Measurements from ENCODE around the gene KCNC2. TPM values are rescaled to one million over a fixed set of nuclear protein-coding genes. Genes with fewer than 3 reads are reported as not detected.

The KCNC2 gene
- polyA plus RNA-seq, 3 donors, result not detected

GRCh38 chr12:75184516-75184915, 25.1 kb downstream of the KCNC2 start:
- Mint-ChIP-seq H3K36me3 (no peaks in the 10 kb centered on the region), H3K4me3 (no peak overlapping the region), H3K27me3 (ENCODE audit: low read depth in 3 of 3) (peaks cover 0 to 2% (median 0%) of the 10 kb centered on the region in 3 donors), H3K27ac (no peak overlapping the region), H3K4me1 (no peaks in the 10 kb centered on the region), H3K9me3 (peaks cover 0 to 2% (median 0%) of the 10 kb centered on the region in 7 donors)
- H3K27ac ChIP-seq (ENCODE audit: low read depth in 1 of 2, low read length in 2 of 2), result no peak overlapping the region
- no peak overlapping the region for H3K4me3 ChIP-seq (replicated peaks in 1 of 3; ENCODE audit: low read depth in 2 of 3, low read length in 3 of 3)
- TF ChIP-seq CTCF (IDR thresholded peaks at IDR 0.05), result no peak
- no peaks in the 10 kb centered on the region for H3K9me3 ChIP-seq (replicated peaks in 1 of 2; ENCODE audit: control insufficient read depth in 1 of 2, insufficient read depth in 1 of 2, low read length in 2 of 2)
- no peaks in the 10 kb centered on the region for H3K4me1 ChIP-seq (ENCODE audit: control insufficient read depth in 1 of 2, insufficient read depth in 2 of 2, low read length in 2 of 2)
- no peak overlapping the region for H3K9ac ChIP-seq (ENCODE audit: insufficient read depth, low read length, poor library complexity, severe bottlenecking)
- no peak for DNase-seq
- no peaks in the 10 kb centered on the region for H3K36me3 ChIP-seq (replicated peaks in 1 of 2; ENCODE audit: control insufficient read depth in 1 of 2, insufficient read depth in 2 of 2, low read length in 2 of 2)
- no peaks in the 10 kb centered on the region for H3K27me3 ChIP-seq (ENCODE audit: control insufficient read depth in 2 of 2, insufficient read depth in 2 of 2, low read length in 2 of 2)
- no peaks in the 10 kb centered on the region for H4K20me1 ChIP-seq (ENCODE audit: insufficient read depth, low read length)
- no peak overlapping the region for H2AFZ ChIP-seq (ENCODE audit: insufficient read depth, low read depth, low read length, poor library complexity, severe bottlenecking)
- no peaks in the 10 kb centered on the region for H3K79me2 ChIP-seq (ENCODE audit: insufficient read depth, low read length)
- no peak overlapping the region for H3K4me2 ChIP-seq (replicated peaks; ENCODE audit: extremely low read depth, low read length, poor library complexity, severe bottlenecking)
- intact Hi-C loops (cut with micrococcal nuclease), result no loop called here

DNA sequence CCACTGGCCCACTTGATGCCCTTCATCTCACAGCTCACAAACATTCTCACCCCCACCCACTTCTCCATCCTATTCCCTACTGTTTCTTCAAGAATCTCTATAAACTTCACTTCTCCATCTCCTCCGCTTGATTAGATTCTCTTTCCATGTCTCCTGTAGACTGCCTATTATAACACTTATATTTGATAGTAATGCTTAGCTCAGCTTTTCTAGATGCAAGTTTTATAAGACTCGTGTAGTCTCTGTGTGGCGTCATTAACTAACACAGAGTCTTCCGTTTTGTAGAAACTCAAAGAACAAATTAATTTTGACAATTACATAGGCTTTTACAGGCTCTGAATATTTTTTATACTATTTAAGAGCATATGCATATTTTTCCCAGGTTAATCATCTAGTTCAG, 25.7 kb downstream of the KCNC2 start:
- no peaks in the 10 kb centered on the region for H3K4me1 ChIP-seq (ENCODE audit: control insufficient read depth in 1 of 2, insufficient read depth in 2 of 2, low read length in 2 of 2)
- no peaks in the 10 kb centered on the region for H3K27me3 ChIP-seq (ENCODE audit: control insufficient read depth in 2 of 2, insufficient read depth in 2 of 2, low read length in 2 of 2)
- peaks cover 0 to 2% (median 0%) of the 10 kb centered on the region in 7 donors for H3K9me3 Mint-ChIP-seq
- no peak for DNase-seq
- H4K20me1 ChIP-seq (ENCODE audit: insufficient read depth, low read length), result no peaks in the 10 kb centered on the region
- no peak overlapping the region for H3K27ac Mint-ChIP-seq
- H3K4me2 ChIP-seq (replicated peaks; ENCODE audit: extremely low read depth, low read length, poor library complexity, severe bottlenecking), result no peak overlapping the region
- peaks cover 0 to 2% (median 0%) of the 10 kb centered on the region in 3 donors for H3K27me3 Mint-ChIP-seq (ENCODE audit: low read depth in 3 of 3)
- TF ChIP-seq CTCF (IDR thresholded peaks at IDR 0.05), result no peak
- H3K27ac ChIP-seq (ENCODE audit: low read depth in 1 of 2, low read length in 2 of 2), result no peak overlapping the region
- no peaks in the 10 kb centered on the region for H3K36me3 ChIP-seq (replicated peaks in 1 of 2; ENCODE audit: control insufficient read depth in 1 of 2, insufficient read depth in 2 of 2, low read length in 2 of 2)
- H3K4me3 Mint-ChIP-seq, result no peak overlapping the region
- no CpG with 5 or more reads among the region's 4 CpGs for WGBS (ENCODE audit: insufficient coverage)
- no peaks in the 10 kb centered on the region for H3K36me3 Mint-ChIP-seq
- H3K4me3 ChIP-seq (replicated peaks in 1 of 3; ENCODE audit: low read depth in 2 of 3, low read length in 3 of 3), result no peak overlapping the region
- H2AFZ ChIP-seq (ENCODE audit: insufficient read depth, low read depth, low read length, poor library complexity, severe bottlenecking), result no peak overlapping the region
- intact Hi-C loops (cut with micrococcal nuclease), result no loop called here
- H3K9ac ChIP-seq (ENCODE audit: insufficient read depth, low read length, poor library complexity, severe bottlenecking), result no peak overlapping the region
- no peaks in the 10 kb centered on the region for H3K9me3 ChIP-seq (replicated peaks in 1 of 2; ENCODE audit: control insufficient read depth in 1 of 2, insufficient read depth in 1 of 2, low read length in 2 of 2)
- no peaks in the 10 kb centered on the region for H3K79me2 ChIP-seq (ENCODE audit: insufficient read depth, low read length)
- no peaks in the 10 kb centered on the region for H3K4me1 Mint-ChIP-seq

Measured in CD14-positive monocyte (primary cell).